Measurements from ENCODE around the gene TTC23.
"Not testable (repeated sequence)": the region's sequence is repeated elsewhere in the genome, so short reads cannot be mapped to it uniquely, and the experiment has no call there.

TTC23 gene

GRCh38 chr15:99201408-99202175 is 47.8 kb downstream of the TTC23 start:
- in situ Hi-C loops (cut with MboI; ENCODE audit: low sequenced_read_pairs) = no loop called here

GRCh38 chr15:99197856-99198255 is 51.5 kb downstream of the TTC23 start:
- in situ Hi-C loops (cut with MboI; ENCODE audit: low sequenced_read_pairs) = no loop called here

GRCh38 chr15:99192181-99192580 is 57.2 kb downstream of the TTC23 start:
- in situ Hi-C loops (cut with MboI; ENCODE audit: low sequenced_read_pairs) = not testable (repeated sequence)

GRCh38 chr15:99187936-99188335 is 61.4 kb downstream of the TTC23 start:
- in situ Hi-C loops (cut with MboI; ENCODE audit: low sequenced_read_pairs) = no loop called here

- in situ Hi-C loops (cut with MboI; ENCODE audit: low sequenced_read_pairs) = no loop called here
These were observed 63.8 kb downstream of the TTC23 start for GRCh38 chr15:99185414-99186130.

- in situ Hi-C loops (cut with MboI; ENCODE audit: low sequenced_read_pairs) = no loop called here
These were observed 66.6 kb downstream of the TTC23 start for GRCh38 chr15:99182791-99183190.

GRCh38 chr15:99181545-99181971 is 67.8 kb downstream of the TTC23 start:
- in situ Hi-C loops (cut with MboI; ENCODE audit: low sequenced_read_pairs) = no loop called here

- in situ Hi-C loops (cut with MboI; ENCODE audit: low sequenced_read_pairs) = no loop called here
These were observed 68.4 kb downstream of the TTC23 start for GRCh38 chr15:99180964-99181306.

GRCh38 chr15:99180086-99180963 is 69.1 kb downstream of the TTC23 start:
- in situ Hi-C loops (cut with MboI; ENCODE audit: low sequenced_read_pairs) = no loop called here

- in situ Hi-C loops (cut with MboI; ENCODE audit: low sequenced_read_pairs) = no loop called here
These were observed 71.7 kb downstream of the TTC23 start for GRCh38 chr15:99177679-99178078.

- in situ Hi-C loops (cut with MboI; ENCODE audit: low sequenced_read_pairs) = no loop called here
These were observed 72.6 kb downstream of the TTC23 start for GRCh38 chr15:99176757-99177156.

- in situ Hi-C loops (cut with MboI; ENCODE audit: low sequenced_read_pairs) = no loop called here
These were observed 74.6 kb downstream of the TTC23 start for GRCh38 chr15:99174567-99175395.

GRCh38 chr15:99172989-99173388 is 76.4 kb downstream of the TTC23 start:
- in situ Hi-C loops (cut with MboI; ENCODE audit: low sequenced_read_pairs) = no loop called here

GRCh38 chr15:99172171-99172570 is 77.2 kb downstream of the TTC23 start:
- in situ Hi-C loops (cut with MboI; ENCODE audit: low sequenced_read_pairs) = no loop called here

- in situ Hi-C loops (cut with MboI; ENCODE audit: low sequenced_read_pairs) = no loop called here
These were observed 78.8 kb downstream of the TTC23 start for GRCh38 chr15:99170476-99171065.

- in situ Hi-C loops (cut with MboI; ENCODE audit: low sequenced_read_pairs) = no loop called here
These were observed 79.5 kb downstream of the TTC23 start for GRCh38 chr15:99169769-99170311.

GRCh38 chr15:99168601-99169580 is 80.5 kb downstream of the TTC23 start:
- in situ Hi-C loops (cut with MboI; ENCODE audit: low sequenced_read_pairs) = no loop called here

- in situ Hi-C loops (cut with MboI; ENCODE audit: low sequenced_read_pairs) = no loop called here
These were observed 81.7 kb downstream of the TTC23 start for GRCh38 chr15:99167640-99168039.

GRCh38 chr15:99167201-99167600 is 82.2 kb downstream of the TTC23 start:
- in situ Hi-C loops (cut with MboI; ENCODE audit: low sequenced_read_pairs) = no loop called here

All from hTERT RPE-1 (cell line).